HG02981 (cell line): Measurements from ENCODE around the gene KCNQ1.

Source experiments
- ATAC-seq: cut with Tn5 transposase; IDR thresholded peaks from one replicate; pipeline ENCODE4 v1.9.1; 2021; ENCODE audit warnings: mild to moderate bottlenecking, moderate library complexity; ENCODE audit not compliant: unreplicated experiment

The KCNQ1 gene

GRCh38 chr11:2542406-2542805 is 97.6 kb downstream of the KCNQ1 start:
- ATAC-seq, result no peak

- ATAC-seq, result no peak
Measured at GRCh38 chr11:2547806-2548205, 103.0 kb downstream of the KCNQ1 start.

DNA sequence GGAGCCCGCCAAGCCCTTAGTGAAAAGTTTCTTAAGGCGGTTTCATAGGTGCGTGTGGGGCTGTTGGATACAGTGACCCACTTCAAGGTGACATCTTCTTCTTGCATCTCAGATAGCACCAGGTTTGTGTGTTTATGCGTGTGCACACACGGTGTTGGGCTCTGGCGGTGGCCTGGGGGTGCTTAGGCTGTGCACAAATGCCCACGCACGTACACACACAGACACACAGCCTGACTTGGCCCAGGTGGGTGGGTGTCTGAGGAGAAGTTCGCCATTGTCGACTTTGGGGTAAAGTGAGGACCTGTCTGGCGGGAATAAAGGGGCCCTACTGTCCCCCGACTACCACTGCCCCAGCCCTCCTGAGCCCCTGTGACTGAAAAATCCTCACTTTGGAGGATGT is 103.8 kb downstream of the KCNQ1 start:
- no peak for ATAC-seq

DNA sequence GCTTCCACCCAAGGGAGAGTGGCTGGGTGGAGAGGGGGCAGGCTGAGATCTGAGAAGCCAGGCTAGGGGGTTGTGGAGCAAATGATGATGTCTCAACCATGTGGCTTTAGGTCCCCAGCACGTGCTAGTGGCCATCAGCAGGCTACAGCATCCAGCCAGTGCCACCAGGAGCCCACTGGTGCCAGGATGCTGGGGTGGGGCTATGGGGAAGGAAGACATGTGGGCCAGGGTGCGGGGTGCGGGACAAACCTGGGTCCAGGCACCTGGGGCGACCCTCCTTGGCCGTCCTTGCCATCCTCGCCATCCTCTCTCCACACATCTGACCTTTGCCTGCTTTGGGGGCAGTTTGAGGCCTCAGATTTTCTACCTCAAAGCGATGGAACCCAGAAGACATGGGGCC is 104.3 kb downstream of the KCNQ1 start:
- ATAC-seq, result no peak

DNA sequence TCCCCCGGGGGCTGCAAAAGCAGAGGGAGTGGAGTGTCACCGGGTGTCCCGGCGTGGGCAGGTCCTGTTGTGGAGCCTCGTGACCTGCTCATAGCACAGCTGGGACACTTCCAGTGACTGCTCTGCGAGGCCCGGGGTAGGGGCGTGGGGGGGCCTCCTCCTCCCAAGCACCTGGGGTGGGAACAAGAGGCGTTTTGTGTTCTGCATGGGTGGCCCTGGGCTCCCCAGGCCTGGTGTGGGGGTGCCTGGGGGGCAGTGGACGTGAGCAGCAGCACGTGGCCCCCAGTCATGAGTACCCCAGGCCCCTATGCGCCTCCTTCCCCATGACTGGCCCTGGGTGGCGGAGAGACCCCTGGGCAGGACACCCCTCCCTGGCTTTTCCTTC is 104.7 kb downstream of the KCNQ1 start:
- no peak for ATAC-seq

GRCh38 chr11:2549876-2550605 is 105.2 kb downstream of the KCNQ1 start:
- ATAC-seq, result no peak

DNA sequence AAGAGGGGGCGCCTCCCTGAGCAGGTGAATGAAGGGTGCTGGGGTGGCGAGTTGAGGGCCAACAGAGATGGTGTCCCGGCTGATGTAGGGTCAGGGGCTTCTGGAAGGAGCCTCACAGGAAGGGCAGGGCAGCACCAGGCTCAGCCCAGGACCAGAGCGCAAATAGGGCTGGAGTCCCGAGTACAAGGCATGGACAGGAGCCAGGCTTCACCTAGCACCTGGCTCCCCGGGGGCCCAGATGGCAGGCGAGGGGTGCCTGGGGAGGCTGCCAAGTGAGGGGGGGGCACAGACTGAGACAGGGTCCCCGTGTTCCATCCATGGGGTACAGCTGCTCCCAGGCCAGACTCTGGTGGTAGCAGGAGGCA is 105.8 kb downstream of the KCNQ1 start:
- no peak for ATAC-seq

DNA sequence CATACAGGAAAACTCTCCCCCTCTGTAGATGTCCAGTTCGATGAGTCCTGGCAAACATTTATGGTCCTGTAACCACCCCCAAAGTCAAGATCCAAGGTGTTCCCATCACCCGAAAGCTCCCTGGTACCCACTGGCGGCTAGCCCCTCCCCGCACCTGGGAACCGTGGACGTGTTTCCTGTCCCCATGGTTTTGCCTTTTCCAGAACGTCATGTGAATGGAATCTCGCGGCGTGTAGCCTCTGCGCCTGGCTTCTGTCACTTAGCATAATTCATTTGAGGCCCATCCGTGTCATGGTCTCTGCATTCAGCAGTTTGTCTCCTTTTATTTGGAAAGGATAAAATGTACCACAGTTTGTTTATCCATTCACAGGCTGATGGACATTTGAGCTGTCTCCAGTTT is 106.3 kb downstream of the KCNQ1 start:
- ATAC-seq, result no peak

DNA sequence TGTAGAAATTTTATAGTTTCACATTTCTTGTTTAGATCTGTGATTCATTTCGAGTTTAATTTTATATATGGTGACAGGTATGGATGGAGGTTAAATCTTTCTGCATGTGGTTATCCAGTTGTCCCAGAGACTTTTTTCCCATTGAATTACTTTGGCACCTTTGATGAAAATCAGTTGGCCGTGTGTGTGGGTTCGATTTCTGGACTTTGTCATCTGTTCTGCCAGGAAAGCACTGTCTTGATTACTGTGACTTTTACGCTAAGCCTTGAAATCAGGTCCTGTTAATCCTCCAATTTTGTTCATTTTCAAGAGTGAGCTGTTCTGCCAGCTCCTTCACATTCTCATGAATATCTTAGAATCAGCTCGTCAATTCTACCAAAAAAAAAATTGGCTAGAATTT is 107.4 kb downstream of the KCNQ1 start:
- no peak for ATAC-seq

- ATAC-seq, result no peak
Measured at GRCh38 chr11:2553198-2553597, 108.4 kb downstream of the KCNQ1 start.

- ATAC-seq, result no peak
Measured at GRCh38 chr11:2553886-2554285, 109.1 kb downstream of the KCNQ1 start.

GRCh38 chr11:2554338-2555207 is 109.8 kb downstream of the KCNQ1 start:
- no peak for ATAC-seq

DNA sequence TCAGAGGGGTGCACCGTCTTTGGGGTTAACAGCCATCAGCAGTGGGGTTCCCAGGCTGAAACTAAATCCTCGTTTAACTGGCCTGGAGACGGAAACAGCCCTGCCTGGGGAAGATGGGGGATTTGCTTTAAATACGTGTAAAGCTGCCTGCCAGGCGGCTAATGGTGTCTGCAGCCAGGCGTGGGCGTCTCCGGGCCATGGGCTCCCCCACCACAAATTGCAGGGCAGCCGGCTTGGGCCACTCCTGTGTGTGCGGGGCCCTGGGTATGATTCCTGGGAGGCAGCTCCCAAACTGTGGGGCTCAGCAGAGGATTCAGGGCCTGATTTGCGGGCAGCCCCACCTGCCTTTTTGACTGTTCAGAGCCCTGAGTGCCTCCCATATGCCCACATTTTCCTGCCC is 110.5 kb downstream of the KCNQ1 start:
- ATAC-seq, result no peak

DNA sequence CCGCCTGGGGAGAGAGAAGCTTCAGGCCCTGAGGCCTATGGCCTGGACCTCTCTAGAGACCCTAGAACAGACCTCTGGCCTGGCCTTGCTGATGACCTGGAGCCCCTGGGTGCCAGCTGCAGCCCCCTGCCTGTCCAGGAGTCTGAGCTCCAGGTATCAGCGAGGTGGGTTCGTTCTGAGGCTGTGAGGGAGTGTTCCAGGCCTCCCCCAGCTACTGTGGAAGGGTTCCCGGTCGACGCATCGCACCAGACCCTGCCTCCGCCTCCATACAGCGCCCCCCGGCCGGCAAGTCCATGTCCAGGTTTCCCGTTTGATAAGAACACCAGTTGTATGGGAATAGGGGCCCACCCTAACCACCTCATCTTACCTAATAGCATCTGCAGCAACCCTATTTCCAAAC is 111.1 kb downstream of the KCNQ1 start:
- no peak for ATAC-seq

DNA sequence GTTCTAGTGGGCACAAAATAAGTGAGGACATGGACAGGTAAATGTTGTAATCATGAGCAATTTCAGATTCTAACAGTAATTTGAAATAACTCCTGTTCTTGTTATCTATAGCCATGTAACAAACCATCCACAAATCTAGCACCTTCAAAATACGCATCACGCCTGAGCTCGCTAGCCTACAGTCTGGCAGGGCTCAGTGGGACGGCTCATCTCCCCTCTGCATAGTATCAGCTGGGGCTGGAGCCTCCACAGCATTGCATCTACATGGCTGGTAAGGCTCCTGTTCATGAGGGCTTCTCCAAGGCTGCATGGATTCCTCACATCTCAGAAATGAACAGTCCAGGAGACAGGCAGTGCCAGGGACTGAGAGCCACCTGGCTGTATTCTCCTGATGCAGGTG is 112.6 kb downstream of the KCNQ1 start:
- no peak for ATAC-seq

GRCh38 chr11:2558397-2558796 is 113.6 kb downstream of the KCNQ1 start:
- no peak for ATAC-seq

- ATAC-seq, result no peak
Measured at GRCh38 chr11:2558861-2559526, 114.2 kb downstream of the KCNQ1 start.

DNA sequence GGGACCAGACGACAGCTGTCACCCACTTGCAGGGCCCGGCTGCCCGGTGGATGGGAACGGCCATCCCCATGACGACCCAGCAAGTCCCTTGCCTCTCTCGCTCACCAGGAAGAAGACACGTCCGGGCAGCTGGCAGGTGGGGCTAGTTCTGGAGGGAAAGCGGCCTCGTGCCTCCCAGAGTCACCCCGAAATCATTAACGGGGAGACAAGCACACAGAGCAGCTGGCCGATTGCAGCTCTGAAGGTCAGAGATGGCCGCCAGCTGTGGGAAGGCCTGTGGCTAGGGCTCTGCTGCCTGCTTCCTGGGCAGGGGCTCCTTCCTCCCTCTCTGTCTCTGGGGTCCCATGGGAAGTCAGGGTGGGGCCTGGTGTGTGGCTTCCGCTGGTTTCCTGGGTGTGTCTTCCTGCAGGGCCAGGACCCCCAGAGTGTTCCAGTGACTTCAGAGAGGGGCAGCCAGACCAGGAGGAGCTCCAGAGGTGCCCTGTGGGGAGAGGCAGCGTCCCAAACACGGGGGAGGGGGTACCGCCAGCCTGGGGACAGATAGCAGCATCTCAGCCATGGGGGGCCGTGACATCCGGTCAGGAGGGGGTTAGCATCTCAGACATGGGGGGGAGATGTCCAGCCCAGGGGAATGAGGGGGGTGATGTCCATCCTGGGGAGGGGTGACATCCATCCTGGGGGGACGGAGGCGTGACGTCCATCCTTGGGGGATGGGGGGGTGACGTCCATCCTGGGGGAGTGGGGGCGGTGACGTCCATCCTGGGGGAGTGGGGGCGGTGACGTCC is 114.9 kb downstream of the KCNQ1 start:
- no peak for ATAC-seq

DNA sequence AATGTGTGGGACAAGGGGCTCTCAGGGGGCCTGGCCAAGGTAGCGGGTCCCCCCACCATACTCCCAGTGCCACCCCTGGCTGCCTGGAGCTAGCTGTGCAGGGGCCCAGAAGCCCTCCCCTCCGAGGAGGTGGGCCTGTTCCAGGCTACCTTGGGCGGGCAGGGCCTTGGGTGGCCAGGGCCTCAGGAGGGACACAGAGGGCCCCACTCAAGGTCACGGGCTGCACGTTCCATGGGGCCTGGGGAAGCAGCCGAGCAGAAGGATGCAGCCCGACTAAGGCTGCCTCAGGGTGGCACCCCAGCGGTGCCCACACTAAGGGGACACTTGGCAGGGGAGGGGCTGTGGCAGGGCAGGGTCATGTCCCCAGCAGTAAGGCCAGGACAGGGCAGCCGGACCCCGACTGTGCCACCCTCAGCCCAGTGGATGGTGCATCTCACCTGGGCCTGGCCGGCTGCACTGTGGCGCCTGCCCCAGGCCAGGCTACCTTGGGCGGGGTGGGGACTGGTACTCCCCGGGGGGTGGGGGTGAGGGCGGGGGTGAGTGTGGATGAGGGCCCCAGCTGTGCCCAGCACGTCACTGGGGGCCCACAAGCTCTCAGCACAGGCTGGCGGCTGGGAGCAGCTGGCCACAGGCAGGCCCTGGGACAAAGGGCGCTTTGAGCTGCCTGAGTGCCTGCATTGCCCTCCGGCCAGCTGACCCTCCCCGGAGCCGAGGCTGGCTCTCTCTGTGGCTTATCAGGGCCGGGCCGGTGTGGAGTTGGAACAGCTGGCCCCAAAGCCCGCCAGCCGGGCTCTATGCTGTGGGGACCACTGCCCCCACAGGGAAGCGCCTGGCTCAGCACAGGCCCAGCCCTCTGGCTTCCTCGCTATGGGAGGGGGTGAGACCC is 117.1 kb downstream of the KCNQ1 start:
- ATAC-seq, result no peak

DNA sequence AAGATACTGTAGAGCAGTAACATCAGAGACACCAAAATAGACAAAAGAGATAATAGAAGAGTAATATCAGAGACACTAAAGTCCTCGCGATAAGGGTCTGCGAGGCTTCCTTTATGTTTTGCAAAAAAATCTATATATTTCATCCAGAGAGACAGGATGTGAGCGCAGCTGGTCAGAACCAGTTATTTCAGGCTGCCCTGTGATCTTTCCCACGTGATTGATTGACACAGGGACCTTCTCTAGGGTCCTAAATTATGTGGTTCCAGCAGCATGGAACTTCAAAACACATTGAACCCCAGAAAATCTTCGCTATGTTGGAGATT is 118.0 kb downstream of the KCNQ1 start:
- ATAC-seq, result no peak
